ENCODE measurements around the gene THPO. TPM values are rescaled to one million over a fixed set of nuclear protein-coding genes. Genes with fewer than 3 reads are reported as not detected.

THPO gene
- total RNA-seq, 1 donor from 2014 or later: not detected

DNA sequence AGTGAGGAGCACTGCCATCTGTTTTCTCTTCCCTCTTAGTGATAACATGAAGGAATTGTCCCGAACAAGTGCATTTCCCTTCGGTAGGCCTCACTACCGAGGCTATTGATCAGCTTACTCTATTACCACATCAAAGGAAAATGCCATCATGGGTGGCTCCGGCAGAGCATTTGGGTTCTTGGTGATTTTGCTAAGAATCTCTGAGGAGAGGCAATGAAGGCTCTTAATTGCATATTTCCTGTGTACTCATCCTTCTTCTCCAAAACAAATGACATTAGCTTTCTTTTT lies 37.1 kb upstream of the THPO start:
- no peak overlapping the region for H3K4me3 Mint-ChIP-seq (ENCODE audit: unreplicated experiment)
- no peak for DNase-seq (ENCODE audit: low spot score)
- TF ChIP-seq, protein P1, sequence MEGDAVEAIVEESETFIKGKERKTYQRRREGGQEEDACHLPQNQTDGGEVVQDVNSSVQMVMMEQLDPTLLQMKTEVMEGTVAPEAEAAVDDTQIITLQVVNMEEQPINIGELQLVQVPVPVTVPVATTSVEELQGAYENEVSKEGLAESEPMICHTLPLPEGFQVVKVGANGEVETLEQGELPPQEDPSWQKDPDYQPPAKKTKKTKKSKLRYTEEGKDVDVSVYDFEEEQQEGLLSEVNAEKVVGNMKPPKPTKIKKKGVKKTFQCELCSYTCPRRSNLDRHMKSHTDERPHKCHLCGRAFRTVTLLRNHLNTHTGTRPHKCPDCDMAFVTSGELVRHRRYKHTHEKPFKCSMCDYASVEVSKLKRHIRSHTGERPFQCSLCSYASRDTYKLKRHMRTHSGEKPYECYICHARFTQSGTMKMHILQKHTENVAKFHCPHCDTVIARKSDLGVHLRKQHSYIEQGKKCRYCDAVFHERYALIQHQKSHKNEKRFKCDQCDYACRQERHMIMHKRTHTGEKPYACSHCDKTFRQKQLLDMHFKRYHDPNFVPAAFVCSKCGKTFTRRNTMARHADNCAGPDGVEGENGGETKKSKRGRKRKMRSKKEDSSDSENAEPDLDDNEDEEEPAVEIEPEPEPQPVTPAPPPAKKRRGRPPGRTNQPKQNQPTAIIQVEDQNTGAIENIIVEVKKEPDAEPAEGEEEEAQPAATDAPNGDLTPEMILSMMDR (IDR thresholded peaks at IDR 0.05): no peak
- H3K36me3 Mint-ChIP-seq (ENCODE audit: low read depth): no peaks in the 10 kb centered on the region
- peaks cover 2% of the 10 kb centered on the region for H3K27me3 Mint-ChIP-seq (ENCODE audit: low read depth)
- no peaks in the 10 kb centered on the region for H3K4me1 Mint-ChIP-seq (ENCODE audit: low read depth)
- H3K27ac Mint-ChIP-seq (ENCODE audit: unreplicated experiment): no peak overlapping the region
- peaks cover 5% of the 10 kb centered on the region for H3K9me3 Mint-ChIP-seq (ENCODE audit: low read depth)

- Mint-ChIP-seq H3K9me3 (ENCODE audit: low read depth) (peaks cover 5% of the 10 kb centered on the region), H3K36me3 (ENCODE audit: low read depth) (no peaks in the 10 kb centered on the region), H3K4me1 (ENCODE audit: low read depth) (no peaks in the 10 kb centered on the region), H3K27me3 (ENCODE audit: low read depth) (peaks cover 2% of the 10 kb centered on the region), H3K27ac (ENCODE audit: unreplicated experiment) (no peak overlapping the region), H3K4me3 (ENCODE audit: unreplicated experiment) (no peak overlapping the region)
- peak; percentile 35 for DNase-seq (ENCODE audit: low spot score)
- TF ChIP-seq, protein P1 (IDR thresholded peaks at IDR 0.05): no peak
Measured at GRCh38 chr3:184414418-184415202, 36.6 kb upstream of the THPO start.

- no peaks in the 10 kb centered on the region for H3K4me1 Mint-ChIP-seq (ENCODE audit: low read depth)
Measured at GRCh38 chr3:184409946-184410500, 32.0 kb upstream of the THPO start.

GRCh38 chr3:184409331-184409926 lies 31.4 kb upstream of the THPO start:
- Mint-ChIP-seq H3K27me3 (ENCODE audit: low read depth) (no peaks in the 10 kb centered on the region), H3K27ac (ENCODE audit: unreplicated experiment) (no peak overlapping the region), H3K9me3 (ENCODE audit: low read depth) (peaks cover 5% of the 10 kb centered on the region), H3K36me3 (ENCODE audit: low read depth) (no peaks in the 10 kb centered on the region), H3K4me3 (ENCODE audit: unreplicated experiment) (no peak overlapping the region), H3K4me1 (ENCODE audit: low read depth) (no peaks in the 10 kb centered on the region)
- TF ChIP-seq, protein P1 (IDR thresholded peaks at IDR 0.05): no peak
- peak; percentile 46 for DNase-seq (ENCODE audit: low spot score)

More at GRCh38 chr3:184409946-184410500, 32.0 kb upstream of the THPO start:
- no peak overlapping the region for H3K4me3 Mint-ChIP-seq (ENCODE audit: unreplicated experiment)
- no peak overlapping the region for H3K27ac Mint-ChIP-seq (ENCODE audit: unreplicated experiment)
- TF ChIP-seq, protein P1 (IDR thresholded peaks at IDR 0.05): no peak
- peak; percentile 78 for DNase-seq (ENCODE audit: low spot score)
- no peaks in the 10 kb centered on the region for H3K36me3 Mint-ChIP-seq (ENCODE audit: low read depth)
- peaks cover 5% of the 10 kb centered on the region for H3K9me3 Mint-ChIP-seq (ENCODE audit: low read depth)
- no peaks in the 10 kb centered on the region for H3K27me3 Mint-ChIP-seq (ENCODE audit: low read depth)

- Mint-ChIP-seq H3K36me3 (ENCODE audit: low read depth) (peaks cover 1% of the 10 kb centered on the region), H3K27ac (ENCODE audit: unreplicated experiment) (no peak overlapping the region), H3K4me3 (ENCODE audit: unreplicated experiment) (no peak overlapping the region), H3K27me3 (ENCODE audit: low read depth) (peaks cover 9% of the 10 kb centered on the region), H3K9me3 (ENCODE audit: low read depth) (no peaks in the 10 kb centered on the region), H3K4me1 (ENCODE audit: low read depth) (no peaks in the 10 kb centered on the region)
- DNase-seq (ENCODE audit: low spot score): peak; percentile 47
- TF ChIP-seq, protein P1 (IDR thresholded peaks at IDR 0.05): no peak
Measured at GRCh38 chr3:184405075-184406030, 27.3 kb upstream of the THPO start.

Data from chondrocyte (in vitro differentiated cells).